ENCODE data around the gene TMEM248.
A peak's percentile ranks its signal among the peaks of the same experiment; 100 is the strongest.

The TMEM248 gene

DNA sequence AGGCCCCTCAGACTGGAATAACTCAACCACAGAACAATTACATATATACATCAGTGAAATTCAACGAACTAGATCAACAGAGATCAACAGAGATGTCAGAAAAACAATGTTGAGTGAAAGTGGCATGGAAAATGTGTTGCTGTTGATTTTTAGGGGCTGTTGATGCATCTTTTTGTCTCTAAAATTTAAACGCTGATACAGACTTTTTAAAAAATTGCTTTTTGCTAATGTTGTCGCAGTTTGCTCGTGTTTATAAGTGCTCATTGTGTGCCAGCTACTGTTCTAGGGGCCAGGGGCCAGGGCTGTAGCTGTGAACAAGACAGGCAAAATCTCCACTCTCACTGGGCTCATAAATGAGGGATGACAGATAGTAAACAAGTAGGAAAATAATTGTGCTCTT, 18.3 kb downstream of the TMEM248 start:
- no peaks in the 10 kb centered on the region for H3K27me3 ChIP-seq (ENCODE audit: control insufficient read depth in 2 of 2, insufficient read depth in 2 of 2, low read length in 2 of 2)
- H3K27ac ChIP-seq (ENCODE audit: low read depth in 2 of 2, low read length in 2 of 2): no peak overlapping the region
- peaks cover 22 to 23% of the 10 kb centered on the region in 2 donors for H3K36me3 ChIP-seq (ENCODE audit: control insufficient read depth in 2 of 2, insufficient read depth in 2 of 2, low read length in 2 of 2)
- no peaks in the 10 kb centered on the region for H3K4me1 ChIP-seq (ENCODE audit: control insufficient read depth in 2 of 2, insufficient read depth in 2 of 2, low read length in 2 of 2)
- H3K4me3 ChIP-seq (ENCODE audit: low read length in 2 of 2): no peak overlapping the region
- H3K9me3 ChIP-seq (ENCODE audit: control insufficient read depth in 2 of 2, low read length in 2 of 2): no peaks in the 10 kb centered on the region
- H3K9ac ChIP-seq (ENCODE audit: low read depth in 1 of 2, low read length in 2 of 2): no peak overlapping the region

DNA sequence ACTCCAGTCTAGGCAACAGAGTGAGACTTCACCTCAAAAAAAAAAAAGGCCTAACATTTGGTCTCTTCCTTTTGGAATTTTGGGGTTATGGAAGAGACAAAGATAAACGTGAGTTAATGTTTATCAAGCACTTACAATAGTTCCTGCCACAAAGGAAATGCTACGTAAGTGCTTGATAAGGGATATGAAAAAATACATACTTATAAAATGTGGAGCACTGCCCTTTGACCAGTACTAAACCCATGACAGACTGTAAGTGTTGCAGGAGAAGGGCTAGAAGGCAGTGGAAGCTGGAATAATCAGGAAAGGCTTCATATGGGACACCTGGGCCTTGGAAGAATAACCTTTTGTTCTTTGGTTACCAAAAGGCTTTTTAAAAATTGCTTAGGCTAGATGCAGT, 25.5 kb downstream of the TMEM248 start:
- no peaks in the 10 kb centered on the region for H3K27me3 ChIP-seq (ENCODE audit: control insufficient read depth in 2 of 2, insufficient read depth in 2 of 2, low read length in 2 of 2)
- peak overlapping the region in 1 of 2 donors; percentile 37 for H3K4me3 ChIP-seq (ENCODE audit: low read length in 2 of 2)
- peaks cover 60 to 63% of the 10 kb centered on the region in 2 donors for H3K36me3 ChIP-seq (ENCODE audit: control insufficient read depth in 2 of 2, insufficient read depth in 2 of 2, low read length in 2 of 2)
- H3K27ac ChIP-seq (ENCODE audit: low read depth in 2 of 2, low read length in 2 of 2): peak overlapping the region; percentile 88 to 89
- no peaks in the 10 kb centered on the region for H3K9me3 ChIP-seq (ENCODE audit: control insufficient read depth in 2 of 2, low read length in 2 of 2)
- peak overlapping the region; percentile 60 to 69 for H3K9ac ChIP-seq (ENCODE audit: low read depth in 1 of 2, low read length in 2 of 2)
- H3K4me1 ChIP-seq (ENCODE audit: control insufficient read depth in 2 of 2, insufficient read depth in 2 of 2, low read length in 2 of 2): peaks cover 0 to 12% of the 10 kb centered on the region in 2 donors

GRCh38 chr7:66948480-66949109, 27.6 kb downstream of the TMEM248 start:
- H3K4me1 ChIP-seq (ENCODE audit: control insufficient read depth in 2 of 2, insufficient read depth in 2 of 2, low read length in 2 of 2): peaks cover 0 to 21% of the 10 kb centered on the region in 2 donors
- no peak overlapping the region for H3K27ac ChIP-seq (ENCODE audit: low read depth in 2 of 2, low read length in 2 of 2)
- no peaks in the 10 kb centered on the region for H3K9me3 ChIP-seq (ENCODE audit: control insufficient read depth in 2 of 2, low read length in 2 of 2)
- H3K4me3 ChIP-seq (ENCODE audit: low read length in 2 of 2): no peak overlapping the region
- no peaks in the 10 kb centered on the region for H3K27me3 ChIP-seq (ENCODE audit: control insufficient read depth in 2 of 2, insufficient read depth in 2 of 2, low read length in 2 of 2)
- H3K9ac ChIP-seq (ENCODE audit: low read depth in 1 of 2, low read length in 2 of 2): no peak overlapping the region
- H3K36me3 ChIP-seq (ENCODE audit: control insufficient read depth in 2 of 2, insufficient read depth in 2 of 2, low read length in 2 of 2): peaks cover 53 to 61% of the 10 kb centered on the region in 2 donors

- no peak overlapping the region for H3K9ac ChIP-seq (ENCODE audit: low read depth in 1 of 2, low read length in 2 of 2)
- H3K9me3 ChIP-seq (ENCODE audit: control insufficient read depth in 2 of 2, low read length in 2 of 2): no peaks in the 10 kb centered on the region
- no peak overlapping the region for H3K27ac ChIP-seq (ENCODE audit: low read depth in 2 of 2, low read length in 2 of 2)
- peaks cover 56 to 65% of the 10 kb centered on the region in 2 donors for H3K36me3 ChIP-seq (ENCODE audit: control insufficient read depth in 2 of 2, insufficient read depth in 2 of 2, low read length in 2 of 2)
- H3K27me3 ChIP-seq (ENCODE audit: control insufficient read depth in 2 of 2, insufficient read depth in 2 of 2, low read length in 2 of 2): no peaks in the 10 kb centered on the region
- H3K4me3 ChIP-seq (ENCODE audit: low read length in 2 of 2): no peak overlapping the region
- peaks cover 0 to 21% of the 10 kb centered on the region in 2 donors for H3K4me1 ChIP-seq (ENCODE audit: control insufficient read depth in 2 of 2, insufficient read depth in 2 of 2, low read length in 2 of 2)
These were observed 29.3 kb downstream of the TMEM248 start for GRCh38 chr7:66950311-66950710.

DNA sequence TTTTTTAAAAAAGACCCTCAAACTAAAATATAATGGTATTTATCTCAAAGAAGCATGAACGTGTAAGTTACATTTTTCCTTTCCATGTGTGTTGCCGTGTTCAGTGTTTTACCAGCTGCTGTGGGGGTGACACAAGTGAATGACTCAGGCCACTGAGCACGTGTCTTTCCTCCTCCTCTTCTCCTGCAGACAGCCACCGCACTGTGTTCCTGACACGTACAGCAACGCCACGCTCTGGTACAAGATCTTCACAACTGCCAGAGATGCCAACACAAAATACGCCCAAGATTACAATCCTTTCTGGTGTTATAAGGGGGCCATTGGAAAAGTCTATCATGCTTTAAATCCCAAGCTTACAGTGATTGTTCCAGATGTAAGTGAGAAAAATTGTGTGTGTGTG, 29.7 kb downstream of the TMEM248 start:
- Histone ChIP-seq H3K27me3 (ENCODE audit: control insufficient read depth in 2 of 2, insufficient read depth in 2 of 2, low read length in 2 of 2) (no peaks in the 10 kb centered on the region), H3K9me3 (ENCODE audit: control insufficient read depth in 2 of 2, low read length in 2 of 2) (no peaks in the 10 kb centered on the region), H3K36me3 (ENCODE audit: control insufficient read depth in 2 of 2, insufficient read depth in 2 of 2, low read length in 2 of 2) (peaks cover 58 to 66% of the 10 kb centered on the region in 2 donors), H3K9ac (ENCODE audit: low read depth in 1 of 2, low read length in 2 of 2) (no peak overlapping the region), H3K27ac (ENCODE audit: low read depth in 2 of 2, low read length in 2 of 2) (no peak overlapping the region), H3K4me3 (ENCODE audit: low read length in 2 of 2) (no peak overlapping the region), H3K4me1 (ENCODE audit: control insufficient read depth in 2 of 2, insufficient read depth in 2 of 2, low read length in 2 of 2) (peaks cover 0 to 21% of the 10 kb centered on the region in 2 donors)

- peak overlapping the region; percentile 36 to 61 for H3K27ac ChIP-seq (ENCODE audit: low read depth in 2 of 2, low read length in 2 of 2)
- no peak overlapping the region for H3K9ac ChIP-seq (ENCODE audit: low read depth in 1 of 2, low read length in 2 of 2)
These were observed 31.5 kb downstream of the TMEM248 start for GRCh38 chr7:66952343-66953043.

GRCh38 chr7:66953044-66953427, 32.0 kb downstream of the TMEM248 start:
- Histone ChIP-seq H3K27ac (ENCODE audit: low read depth in 2 of 2, low read length in 2 of 2) (no peak overlapping the region), H3K27me3 (ENCODE audit: control insufficient read depth in 2 of 2, insufficient read depth in 2 of 2, low read length in 2 of 2) (no peaks in the 10 kb centered on the region), H3K4me3 (ENCODE audit: low read length in 2 of 2) (no peak overlapping the region), H3K4me1 (ENCODE audit: control insufficient read depth in 2 of 2, insufficient read depth in 2 of 2, low read length in 2 of 2) (peaks cover under 1 to 9% of the 10 kb centered on the region in 2 donors), H3K9ac (ENCODE audit: low read depth in 1 of 2, low read length in 2 of 2) (no peak overlapping the region), H3K36me3 (ENCODE audit: control insufficient read depth in 2 of 2, insufficient read depth in 2 of 2, low read length in 2 of 2) (peaks cover 74 to 79% of the 10 kb centered on the region in 2 donors), H3K9me3 (ENCODE audit: control insufficient read depth in 2 of 2, low read length in 2 of 2) (no peaks in the 10 kb centered on the region)

More at GRCh38 chr7:66952343-66953043, 31.5 kb downstream of the TMEM248 start:
- Histone ChIP-seq H3K36me3 (ENCODE audit: control insufficient read depth in 2 of 2, insufficient read depth in 2 of 2, low read length in 2 of 2) (peaks cover 69 to 77% of the 10 kb centered on the region in 2 donors), H3K9me3 (ENCODE audit: control insufficient read depth in 2 of 2, low read length in 2 of 2) (no peaks in the 10 kb centered on the region), H3K27me3 (ENCODE audit: control insufficient read depth in 2 of 2, insufficient read depth in 2 of 2, low read length in 2 of 2) (no peaks in the 10 kb centered on the region), H3K4me3 (ENCODE audit: low read length in 2 of 2) (no peak overlapping the region), H3K4me1 (ENCODE audit: control insufficient read depth in 2 of 2, insufficient read depth in 2 of 2, low read length in 2 of 2) (peaks cover 0 to 9% of the 10 kb centered on the region in 2 donors)

DNA sequence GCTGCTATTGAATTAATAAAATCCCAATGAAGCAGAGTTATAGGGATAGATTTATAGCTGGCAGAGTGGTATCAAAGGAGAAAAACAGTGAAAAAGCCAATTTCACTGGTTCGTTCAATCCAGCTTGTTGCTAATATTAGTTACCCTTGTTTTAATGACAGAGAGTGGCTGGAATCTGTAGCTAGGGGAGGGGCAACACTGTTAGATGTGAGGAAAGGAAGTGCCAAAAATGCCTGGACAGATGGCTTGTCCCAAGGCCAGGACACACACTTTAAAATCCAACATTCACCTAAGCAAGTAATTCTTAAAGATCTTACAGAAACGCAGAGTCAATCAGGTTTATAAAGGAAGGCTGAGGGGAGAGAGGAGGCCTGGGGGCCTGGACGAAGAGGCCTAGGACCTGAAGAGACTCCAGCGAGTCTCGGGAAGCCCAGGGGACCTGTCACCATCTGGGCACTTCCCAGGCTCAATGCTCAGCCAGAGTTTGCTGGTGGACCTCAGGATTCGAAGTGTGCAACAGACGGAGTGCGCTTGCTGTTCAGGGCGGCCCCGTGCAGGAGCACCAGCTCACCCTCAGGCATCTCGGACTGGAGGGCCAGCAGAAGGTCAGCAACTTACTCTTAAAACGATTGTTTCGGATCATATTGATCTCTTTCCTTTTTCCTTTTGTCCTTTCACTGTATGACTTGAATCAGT, 36.7 kb downstream of the TMEM248 start:
- Histone ChIP-seq H3K27ac (ENCODE audit: low read depth in 2 of 2, low read length in 2 of 2) (no peak overlapping the region), H3K4me3 (ENCODE audit: low read length in 2 of 2) (no peak overlapping the region), H3K9ac (ENCODE audit: low read depth in 1 of 2, low read length in 2 of 2) (no peak overlapping the region), H3K36me3 (ENCODE audit: control insufficient read depth in 2 of 2, insufficient read depth in 2 of 2, low read length in 2 of 2) (peaks cover 40 to 60% of the 10 kb centered on the region in 2 donors), H3K9me3 (ENCODE audit: control insufficient read depth in 2 of 2, low read length in 2 of 2) (no peaks in the 10 kb centered on the region), H3K27me3 (ENCODE audit: control insufficient read depth in 2 of 2, insufficient read depth in 2 of 2, low read length in 2 of 2) (no peaks in the 10 kb centered on the region), H3K4me1 (ENCODE audit: control insufficient read depth in 2 of 2, insufficient read depth in 2 of 2, low read length in 2 of 2) (peaks cover 8 to 11% of the 10 kb centered on the region in 2 donors)

DNA sequence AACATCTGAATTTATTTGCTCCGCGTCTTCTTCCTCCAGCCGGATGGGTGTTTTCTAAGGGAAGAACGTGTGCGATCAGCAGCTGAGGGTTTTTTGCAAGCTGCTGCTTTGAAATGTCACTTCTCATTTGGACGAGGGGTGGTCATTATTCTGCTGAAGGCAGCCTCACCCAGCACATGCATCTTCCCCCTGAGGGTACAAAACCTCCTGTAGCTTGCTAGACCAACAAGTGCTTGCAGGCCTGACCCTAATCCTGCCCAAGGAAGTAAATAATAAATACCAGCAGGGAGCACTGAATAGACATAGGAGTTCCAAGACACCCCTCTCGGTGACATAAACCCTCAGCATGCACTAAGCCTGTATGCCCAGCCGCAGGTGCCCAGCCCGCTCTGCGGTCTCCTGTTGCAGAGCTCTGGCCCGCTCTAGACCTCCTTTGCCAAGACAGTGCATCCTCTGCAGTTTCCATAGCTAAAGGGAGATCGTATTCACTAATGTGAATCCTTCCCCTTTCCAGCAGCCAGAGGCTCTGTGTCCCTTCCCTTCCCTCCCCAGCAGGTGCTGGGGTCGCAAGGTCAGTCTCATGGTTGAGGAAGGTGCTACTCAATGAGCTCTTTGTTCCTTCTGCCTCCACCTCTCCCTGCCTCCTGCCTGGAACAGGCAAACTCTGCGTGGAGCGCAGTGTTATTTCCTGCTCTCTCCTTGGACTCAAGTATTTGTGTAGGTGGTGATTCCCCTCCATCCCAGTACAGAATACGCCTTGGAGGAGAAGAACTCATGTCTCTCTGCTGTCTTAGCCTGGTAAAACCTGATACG, 37.7 kb downstream of the TMEM248 start:
- Histone ChIP-seq H3K9me3 (ENCODE audit: control insufficient read depth in 2 of 2, low read length in 2 of 2) (no peaks in the 10 kb centered on the region), H3K4me1 (ENCODE audit: control insufficient read depth in 2 of 2, insufficient read depth in 2 of 2, low read length in 2 of 2) (peaks cover 8 to 9% of the 10 kb centered on the region in 2 donors), H3K9ac (ENCODE audit: low read depth in 1 of 2, low read length in 2 of 2) (no peak overlapping the region), H3K36me3 (ENCODE audit: control insufficient read depth in 2 of 2, insufficient read depth in 2 of 2, low read length in 2 of 2) (peaks cover 38 to 52% of the 10 kb centered on the region in 2 donors), H3K27me3 (ENCODE audit: control insufficient read depth in 2 of 2, insufficient read depth in 2 of 2, low read length in 2 of 2) (no peaks in the 10 kb centered on the region), H3K27ac (ENCODE audit: low read depth in 2 of 2, low read length in 2 of 2) (peak overlapping the region in 1 of 2 donors; percentile 39), H3K4me3 (ENCODE audit: low read length in 2 of 2) (no peak overlapping the region)
